Esophagus squamous epithelium (tissue), 5 donors: ENCODE data around the gene DCPS. TPM values are rescaled to one million over a fixed set of nuclear protein-coding genes. Genes with fewer than 3 reads are reported as not detected.

Experiments
- DNase-seq: peaks from one replicate; lab custom pipeline; 2025; lab: John Stamatoyannopoulos, UW
- H3K27ac ChIP-seq, 4 donors: fragments of 200-600 bp; sonication (generic); one replicate each; pipeline ENCODE4 v1.5.1; 2016 to 2019; ENCODE audit warnings: mild to moderate bottlenecking in 1 of 4
- H3K27me3 ChIP-seq, 4 donors: fragments of 200-600 bp; sonication (generic); 1 replicate in 3 of 4; 2 replicates in 1 of 4; pipeline versions ENCODE4 v1.5.1 to v1.6.0; 2017 to 2021; ENCODE audit warnings: antibody characterized with exemption in 1 of 4
- H3K36me3 ChIP-seq, 3 donors: fragments of 200-600 bp; sonication (generic); one replicate each; pipeline ENCODE4 v1.5.1; 2016 to 2019
- H3K4me1 ChIP-seq, 3 donors: fragments of 200-600 bp; sonication (generic); one replicate each; pipeline ENCODE4 v1.5.1; 2017 to 2019
- H3K4me3 ChIP-seq, 4 donors: fragments of 200-600 bp; sonication (generic); 1 replicate in 3 of 4; 2 replicates in 1 of 4; pipeline ENCODE4 v1.5.1; 2016 to 2019; ENCODE audit warnings: mild to moderate bottlenecking in 2 of 4, moderate library complexity in 1 of 4
- H3K9me3 ChIP-seq, 3 donors: fragments of 200-600 bp; sonication (generic); one replicate each; pipeline ENCODE4 v1.5.1; 2016 to 2019
- CTCF ChIP-seq, 6 experiments: fragments of 450-650 bp in 4 of 6; fragments of 200-600 bp in 2 of 6; sonication (generic) in 2 of 6; IDR thresholded peaks; one replicate each; pipeline ENCODE4 v1.5.1; 2016 to 2019; ENCODE audit warnings: antibody characterized with exemption in 6 of 6, mild to moderate bottlenecking in 4 of 6, moderate library complexity in 4 of 6
- POLR2A ChIP-seq, 4 donors: fragments of 450-650 bp; IDR thresholded peaks; one replicate each; pipeline ENCODE4 v1.6.1; 2017; ENCODE audit warnings: antibody characterized with exemption in 4 of 4, mild to moderate bottlenecking in 4 of 4, moderate library complexity in 3 of 4
- WGBS, 2 donors: methylation state at CpG; one replicate each; pipeline ENCODE4 v1.1.5; 2018; 5-methylcytosine and 5-hydroxymethylcytosine counted together
- intact Hi-C: fragments of 100-400 bp; cut with DNase I; formaldehyde crosslinking; loops from one replicate; pipeline ENCODE4 v1.15.0; 2022
- total RNA-seq, 4 donors: library from RNA; depleted of rRNA; stranded (reverse); fragments of >200 nt; gene quantifications; one replicate each; pipeline ENCODE4 v1.1.0, GENCODE V29; 2016
- donor health status: DM: yes; HTN: yes; CAD: no.

Gene DCPS
- total RNA-seq, 4 donors from 2014 or later = 12.0 to 25.7 (median 14.9) TPM

- Histone ChIP-seq H3K36me3 (peaks cover under 1 to 68% (median under 1%) of the 10 kb centered on the region in 3 donors), H3K27me3 (no peaks in the 10 kb centered on the region), H3K4me1 (peaks cover 0 to 3% (median 0%) of the 10 kb centered on the region in 3 donors), H3K9me3 (no peaks in the 10 kb centered on the region), H3K4me3 (no peak overlapping the region), H3K27ac (no peak overlapping the region)
- TF ChIP-seq CTCF (IDR thresholded peaks at IDR 0.05) = no peak
- TF ChIP-seq POLR2A (IDR thresholded peaks at IDR 0.05) = no peak
- 49 to 78% methylated on average over 2 of the region's 2 CpGs for WGBS, 2 donors
- DNase-seq = no peak
- intact Hi-C loops = no loop called here
These were observed 46.1 kb upstream of the DCPS start for GRCh38 chr11:126257764-126258163.

- Histone ChIP-seq H3K36me3 (peaks cover 28 to 77% (median 38%) of the 10 kb centered on the region in 3 donors), H3K27ac (no peak overlapping the region), H3K9me3 (no peaks in the 10 kb centered on the region), H3K4me1 (peaks cover 0 to 10% (median 2%) of the 10 kb centered on the region in 3 donors), H3K27me3 (no peaks in the 10 kb centered on the region), H3K4me3 (no peak overlapping the region)
- DNase-seq = no peak
- WGBS, 2 donors = 86 to 97% methylated on average over 6 of the region's 6 CpGs
- TF ChIP-seq POLR2A (IDR thresholded peaks at IDR 0.05) (no peak), CTCF (IDR thresholded peaks at IDR 0.05) (no peak)
- intact Hi-C loops = loop anchor here (5.0 kb wide), 1 partner anchor 50 kb away; the partner anchor contains the start of genes FAM118B and RPUSD4
These were observed 41.6 kb upstream of the DCPS start for GRCh38 chr11:126262216-126262615.

- no peaks in the 10 kb centered on the region for H3K27me3 ChIP-seq
- intact Hi-C loops = loop anchor here (5.0 kb wide), 1 partner anchor 51 kb away; the partner anchor contains the start of genes FAM118B and RPUSD4
- TF ChIP-seq CTCF (IDR thresholded peaks at IDR 0.05) (no peak), POLR2A (IDR thresholded peaks at IDR 0.05) (no peak)
- H3K36me3 ChIP-seq = peaks cover 28 to 67% (median 38%) of the 10 kb centered on the region in 3 donors
- H3K4me3 ChIP-seq = no peak overlapping the region
- H3K27ac ChIP-seq = no peak overlapping the region
- H3K4me1 ChIP-seq = peaks cover 8 to 17% (median 11%) of the 10 kb centered on the region in 3 donors
- 87 to 90% methylated on average over 4 of the region's 6 CpGs for WGBS, 2 donors
- no peak for DNase-seq
- H3K9me3 ChIP-seq = no peaks in the 10 kb centered on the region
These were observed 40.4 kb upstream of the DCPS start for GRCh38 chr11:126263489-126263888.

- Histone ChIP-seq H3K4me1 (peaks cover 8 to 28% (median 16%) of the 10 kb centered on the region in 3 donors), H3K27me3 (no peaks in the 10 kb centered on the region), H3K36me3 (peaks cover 28 to 65% (median 38%) of the 10 kb centered on the region in 3 donors), H3K27ac (no peak overlapping the region), H3K9me3 (no peaks in the 10 kb centered on the region), H3K4me3 (no peak overlapping the region)
- 76 to 92% methylated on average over 4 to 7 of the region's 8 CpGs for WGBS, 2 donors
- intact Hi-C loops = no loop called here
- DNase-seq = no peak
- no peak for TF ChIP-seq POLR2A (IDR thresholded peaks at IDR 0.05)
- no peak for TF ChIP-seq CTCF (IDR thresholded peaks at IDR 0.05)
These were observed 38.0 kb upstream of the DCPS start for GRCh38 chr11:126265811-126266210.

GRCh38 chr11:126267650-126268049, 36.2 kb upstream of the DCPS start:
- no peaks in the 10 kb centered on the region for H3K27me3 ChIP-seq
- TF ChIP-seq POLR2A (IDR thresholded peaks at IDR 0.05) = no peak
- TF ChIP-seq CTCF (IDR thresholded peaks at IDR 0.05) = no peak
- H3K4me3 ChIP-seq = peak overlapping the region; percentile 73 to 83 (median 77)
- H3K36me3 ChIP-seq = peaks cover 28 to 53% (median 38%) of the 10 kb centered on the region in 3 donors
- H3K27ac ChIP-seq = peak overlapping the region; percentile 89 to 98 (median 96)
- peaks cover 8 to 28% (median 16%) of the 10 kb centered on the region in 3 donors for H3K4me1 ChIP-seq
- H3K9me3 ChIP-seq = no peaks in the 10 kb centered on the region
- 34 to 41% methylated on average over 6 of the region's 6 CpGs for WGBS, 2 donors
- intact Hi-C loops = no loop called here
- no peak for DNase-seq
